SK-N-MC (cell line): ENCODE data around the gene TRMT5.
A peak's percentile ranks its signal among the peaks of the same experiment; 100 is the strongest.

Experiments used
- DNase-seq: peaks from one replicate; pipeline ENCODE4 v3.0.0-alpha.2; 2011; ENCODE audit warnings: low read depth, low spot score
- H3K27ac ChIP-seq: fragments of 200-600 bp; sonication (generic); 2 replicates; pipeline ENCODE4 v1.5.1; 2016; ENCODE audit warnings: mixed run types
- H3K36me3 ChIP-seq: fragments of 200-600 bp; sonication (generic); 2 replicates; pipeline ENCODE4 v1.6.1; 2017; ENCODE audit warnings: antibody characterized with exemption, low read length, mixed read lengths; ENCODE audit not compliant: insufficient read depth
- H3K4me3 ChIP-seq: fragments of 200-600 bp; sonication (generic); 2 replicates; pipeline ENCODE4 v1.5.1; 2016
- H3K9ac ChIP-seq: fragments of 200-600 bp; sonication (generic); 2 replicates; pipeline ENCODE4 v1.8.0; 2017; ENCODE audit warnings: mixed run types, mixed read lengths; ENCODE audit not compliant: insufficient read length
- H3K9me3 ChIP-seq: fragments of 200-600 bp; sonication (generic); 2 replicates; pipeline ENCODE4 v1.6.1; 2017; ENCODE audit warnings: low read depth, mild to moderate bottlenecking, antibody characterized with exemption, low read length, moderate library complexity, mixed read lengths
- EZH2 ChIP-seq: fragments of 200-600 bp; sonication (generic); IDR thresholded peaks from one replicate; pipeline ENCODE4 v1.6.1; 2017; ENCODE audit warnings: antibody characterized with exemption
- FOXP2 ChIP-seq: optimal IDR thresholded peaks from 2 replicates; pipeline ENCODE3; 2011; ENCODE audit warnings: mild to moderate bottlenecking, moderate library complexity; ENCODE audit not compliant: insufficient read depth; ENCODE audit errors: extremely low read length, control extremely low read depth
- POLR2AphosphoS5 ChIP-seq: IDR thresholded peaks from 2 replicates; pipeline ENCODE4 v1.6.1; 2012; ENCODE audit warnings: mild to moderate bottlenecking, low read depth, low read length, borderline replicate concordance

Gene TRMT5

GRCh38 chr14:60926002-60926401, 54.9 kb downstream of the TRMT5 start:
- Histone ChIP-seq H3K9me3 (no peaks in the 10 kb centered on the region), H3K36me3 (no peaks in the 10 kb centered on the region), H3K4me3 (no peak overlapping the region), H3K27ac (no peak overlapping the region), H3K9ac (no peak overlapping the region)
- TF ChIP-seq FOXP2 (no peak), EZH2 (no peak), POLR2AphosphoS5 (no peak)
- no peak for DNase-seq

DNA sequence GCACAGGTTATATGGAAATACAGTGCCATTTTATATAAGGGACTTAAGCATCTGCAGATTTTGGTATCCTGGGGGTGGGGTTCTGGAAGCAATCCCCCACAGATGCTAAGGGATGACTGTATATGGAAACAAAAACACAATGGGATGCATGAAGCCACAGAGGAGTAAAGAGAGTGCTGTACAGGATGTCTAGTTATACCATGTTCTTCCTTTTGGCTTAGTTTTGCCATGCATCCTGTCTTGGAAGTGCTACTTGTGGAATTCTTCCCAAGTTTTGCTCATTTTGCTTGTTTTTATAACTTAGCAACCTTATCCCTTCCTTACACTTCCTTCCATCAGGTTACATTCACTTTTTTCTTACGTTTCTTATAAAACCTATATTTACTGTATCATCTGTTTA, 55.6 kb downstream of the TRMT5 start:
- H3K36me3 ChIP-seq = no peaks in the 10 kb centered on the region
- no peak overlapping the region for H3K9ac ChIP-seq
- no peak overlapping the region for H3K4me3 ChIP-seq
- DNase-seq = no peak
- no peak overlapping the region for H3K27ac ChIP-seq
- no peaks in the 10 kb centered on the region for H3K9me3 ChIP-seq
- TF ChIP-seq EZH2 (no peak), POLR2AphosphoS5 (no peak), FOXP2 (no peak)

- DNase-seq = no peak
- H3K9me3 ChIP-seq = no peaks in the 10 kb centered on the region
- H3K36me3 ChIP-seq = no peaks in the 10 kb centered on the region
- no peak for TF ChIP-seq POLR2AphosphoS5
- TF ChIP-seq FOXP2 = no peak
- no peak for TF ChIP-seq EZH2
- peak overlapping the region; percentile 21; the same call in 1 of the 2 replicates for H3K4me3 ChIP-seq
- H3K9ac ChIP-seq = no peak overlapping the region
- peak overlapping the region; percentile 71 for H3K27ac ChIP-seq
These were observed 58.8 kb downstream of the TRMT5 start for GRCh38 chr14:60922050-60922449.
